IPS-11a (cell line): ENCODE measurements around the gene IQGAP3.
A peak's percentile ranks its signal among the peaks of the same experiment; 100 is the strongest.

Experiments
- H3K4me3 ChIP-seq: one replicate; pipeline ENCODE4 v1.5.1; 2013; ENCODE audit warnings: low read depth, low read length, control low read depth

The IQGAP3 gene

DNA sequence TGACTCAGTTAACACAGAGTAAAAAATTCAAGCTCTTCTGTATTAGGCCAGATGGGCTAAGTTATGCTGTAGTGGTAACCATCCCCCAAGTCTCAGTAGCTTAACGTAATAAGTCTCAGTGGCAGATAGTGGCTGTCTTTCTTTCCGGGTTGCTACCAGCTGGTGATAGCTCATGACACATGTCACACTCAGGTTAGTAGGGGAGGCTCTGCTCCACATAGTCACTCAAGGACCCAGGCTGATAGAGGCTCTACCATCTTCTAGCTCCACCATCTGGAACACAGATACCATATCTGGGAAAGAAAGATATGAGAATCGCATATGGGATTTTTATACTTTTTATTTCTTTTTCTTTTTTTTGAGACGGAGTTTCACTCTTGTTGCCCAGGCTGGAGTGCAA, 55.5 kb downstream of the IQGAP3 start:
- no peak overlapping the region for H3K4me3 ChIP-seq

GRCh38 chr1:156515956-156516355, 56.4 kb downstream of the IQGAP3 start:
- no peak overlapping the region for H3K4me3 ChIP-seq

GRCh38 chr1:156513185-156513584, 59.2 kb downstream of the IQGAP3 start:
- H3K4me3 ChIP-seq, result no peak overlapping the region

GRCh38 chr1:156511644-156512043, 60.7 kb downstream of the IQGAP3 start:
- H3K4me3 ChIP-seq, result no peak overlapping the region

DNA sequence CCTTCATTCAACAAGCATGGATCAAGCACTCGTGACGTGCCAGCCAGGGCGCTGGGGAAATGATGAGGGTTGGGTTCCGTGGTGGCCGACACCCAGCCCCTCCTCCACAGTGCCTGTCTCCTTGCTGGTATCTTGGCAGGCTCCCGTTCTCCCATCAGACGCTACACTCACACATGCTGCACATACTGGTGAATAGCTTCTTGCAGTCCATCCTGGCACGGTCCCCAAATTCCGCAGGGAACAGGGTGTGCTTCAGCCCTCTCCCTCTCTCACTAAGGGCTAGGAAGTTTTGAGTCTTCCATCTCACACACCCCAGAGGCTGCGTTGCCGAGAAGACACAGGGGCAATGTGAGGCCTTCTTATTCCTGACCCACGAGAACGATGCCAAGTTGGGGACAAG, 61.7 kb downstream of the IQGAP3 start:
- H3K4me3 ChIP-seq, result no peak overlapping the region

- H3K4me3 ChIP-seq, result no peak overlapping the region
These were observed 62.8 kb downstream of the IQGAP3 start for GRCh38 chr1:156509424-156510034.

DNA sequence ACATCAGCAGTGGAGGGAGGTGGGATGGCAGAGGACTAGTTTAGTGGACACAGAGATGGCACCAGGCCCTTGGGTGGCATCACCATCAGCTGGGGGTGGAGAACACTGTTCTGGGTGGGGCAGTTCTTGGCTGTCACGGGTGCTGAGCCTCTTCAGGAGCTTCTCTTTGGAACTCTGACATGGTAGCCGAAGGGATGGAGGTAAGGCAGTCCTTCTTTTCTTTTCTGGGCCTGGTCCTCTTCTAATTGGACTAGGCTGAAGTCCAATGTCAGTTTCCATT, 63.5 kb downstream of the IQGAP3 start:
- H3K4me3 ChIP-seq, result no peak overlapping the region

- no peak overlapping the region for H3K4me3 ChIP-seq
These were observed 64.0 kb downstream of the IQGAP3 start for GRCh38 chr1:156508205-156508954.

- H3K4me3 ChIP-seq, result no peak overlapping the region
These were observed 65.9 kb downstream of the IQGAP3 start for GRCh38 chr1:156506450-156506849.

GRCh38 chr1:156505679-156506298, 66.6 kb downstream of the IQGAP3 start:
- no peak overlapping the region for H3K4me3 ChIP-seq

- no peak overlapping the region for H3K4me3 ChIP-seq
These were observed 67.3 kb downstream of the IQGAP3 start for GRCh38 chr1:156504821-156505678.

DNA sequence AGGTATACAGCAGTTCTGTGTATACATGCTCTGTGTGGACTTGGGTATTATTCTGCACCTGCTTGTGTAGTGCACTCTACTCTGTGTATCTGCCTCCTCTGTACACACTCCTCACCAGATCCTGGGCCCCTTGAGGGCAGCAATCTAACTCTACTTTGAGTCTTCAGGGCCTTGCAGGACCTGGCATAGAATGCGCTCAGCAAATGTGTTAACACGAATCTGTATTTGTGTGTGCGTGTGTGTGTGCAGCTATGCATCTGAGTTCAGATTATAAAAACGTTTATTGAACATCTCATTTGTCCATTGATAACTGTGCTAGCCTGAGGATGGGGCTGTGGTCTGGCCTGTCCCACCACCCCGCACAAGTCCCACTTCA, 67.9 kb downstream of the IQGAP3 start:
- H3K4me3 ChIP-seq, result no peak overlapping the region

- H3K4me3 ChIP-seq, result no peak overlapping the region
These were observed 68.5 kb downstream of the IQGAP3 start for GRCh38 chr1:156503698-156504437.

DNA sequence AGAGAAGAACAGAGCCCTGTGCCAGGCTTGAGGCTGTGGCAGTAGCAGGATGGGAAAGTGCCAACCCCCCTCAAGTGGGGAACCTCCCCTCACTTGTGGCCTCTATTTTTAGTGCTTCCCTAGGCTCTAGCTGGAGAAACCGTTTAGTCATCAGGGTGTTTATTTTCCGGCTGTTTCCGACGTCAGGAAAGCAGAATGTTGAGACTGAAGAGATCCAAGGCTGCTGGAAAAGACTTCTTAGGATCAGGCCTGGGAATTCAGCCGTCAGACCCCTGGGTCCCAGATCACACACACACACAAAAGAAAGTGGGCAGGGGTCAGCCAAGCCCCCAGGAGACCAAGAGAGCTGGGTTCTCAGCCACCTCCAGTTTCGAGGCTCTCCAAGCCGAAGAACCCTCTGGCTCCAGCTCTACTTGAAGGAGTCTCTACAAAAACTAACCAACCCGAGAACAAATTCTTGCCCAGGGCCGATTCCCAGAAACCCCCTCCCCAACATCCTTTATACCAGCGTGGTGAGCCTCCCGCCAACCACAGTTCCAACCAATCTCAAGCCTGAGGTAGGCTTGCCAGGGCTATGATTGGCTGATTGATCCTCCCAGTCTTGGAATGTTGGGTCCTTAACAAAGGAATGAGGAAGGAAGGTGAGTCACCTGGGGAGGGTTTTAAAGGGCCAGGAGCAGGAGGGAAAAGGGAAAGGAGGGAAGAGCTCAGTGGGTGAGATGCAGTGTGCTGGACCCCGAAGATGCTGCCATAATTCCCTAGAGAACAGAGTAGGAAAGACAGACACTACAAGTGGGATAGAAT, 69.3 kb downstream of the IQGAP3 start:
- H3K4me3 ChIP-seq, result no peak overlapping the region

GRCh38 chr1:156502391-156502893, 69.9 kb downstream of the IQGAP3 start:
- H3K4me3 ChIP-seq, result no peak overlapping the region

- H3K4me3 ChIP-seq, result peak overlapping the region; percentile 71
These were observed 71.4 kb downstream of the IQGAP3 start for GRCh38 chr1:156500793-156501506.

- peak within 1 kb of the TSS; percentile 71 for H3K4me3 ChIP-seq
These were observed 71.9 kb downstream of the IQGAP3 start, which contains the start of gene MEF2D for GRCh38 chr1:156500543-156500792. MEF2D (minus strand) TSS chr1:156500775; CDS start chr1:156483292, 17,483 bp downstream.

DNA sequence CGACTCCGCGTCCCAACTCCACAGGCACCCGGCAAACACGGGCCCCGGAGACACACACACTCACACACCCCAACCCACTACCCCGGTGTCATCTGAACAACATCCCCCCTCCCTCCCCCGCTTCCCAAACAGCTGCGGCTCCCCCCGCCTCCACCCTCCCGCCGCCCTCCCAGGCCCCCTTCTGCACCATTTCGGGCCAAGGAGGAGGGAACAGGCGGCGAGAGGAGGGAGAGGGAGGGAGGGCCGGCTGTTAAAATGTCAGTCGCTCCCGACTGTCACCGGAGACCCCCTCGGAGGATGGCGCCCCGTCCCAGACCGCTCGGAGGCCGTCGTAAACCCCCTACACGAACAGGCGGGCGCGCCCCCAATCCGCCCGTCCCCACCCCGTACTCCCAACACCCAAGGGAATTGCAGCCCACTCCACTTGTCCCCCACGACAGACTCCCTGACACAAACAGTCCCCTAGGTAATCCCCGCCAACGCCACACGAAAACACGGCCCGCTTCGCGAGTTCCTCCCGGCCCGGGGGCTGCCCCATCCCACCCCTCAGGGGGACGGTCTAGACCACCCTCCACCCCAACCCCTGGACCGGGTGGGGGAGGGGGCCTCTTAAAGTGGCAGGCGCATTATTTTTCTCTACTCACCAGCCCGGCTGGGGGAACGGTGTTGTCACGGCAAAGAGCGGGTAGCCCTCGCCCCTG, 72.4 kb downstream of the IQGAP3 start:
- H3K4me3 ChIP-seq, result peak overlapping the region; percentile 71
